ENCODE results near the gene MYDGF. TPM values are rescaled to one million over a fixed set of nuclear protein-coding genes. Genes with fewer than 3 reads are reported as not detected.

The MYDGF gene
- total RNA-seq, 2 donors from 2014 or later, result 59.3 to 72.9 TPM

GRCh38 chr19:4705413-4706131, 35.4 kb upstream of the MYDGF start:
- DNase-seq (ENCODE audit: low spot score), result no peak
- H3K27ac ChIP-seq, result peak overlapping the region in 1 of 2 donors; percentile 27
- no peak for ATAC-seq (ENCODE audit: insufficient number of reproducible peaks, low FRiP score, low read depth)
- H3K36me3 ChIP-seq, result peaks cover 44% of the 10 kb centered on the region
- no peaks in the 10 kb centered on the region for H3K9me3 ChIP-seq
- no peaks in the 10 kb centered on the region for H3K27me3 ChIP-seq (replicated peaks; ENCODE audit: insufficient read depth)
- no peak overlapping the region for H3K4me3 ChIP-seq
- H3K4me1 ChIP-seq (ENCODE audit: control insufficient read depth in 1 of 2, low read depth in 2 of 2), result peaks cover 25 to 40% of the 10 kb centered on the region in 2 donors
- no peak for TF ChIP-seq CTCF (IDR thresholded peaks at IDR 0.05)

- no peak for TF ChIP-seq CTCF (IDR thresholded peaks at IDR 0.05)
- Histone ChIP-seq H3K27ac (no peak overlapping the region), H3K27me3 (replicated peaks; ENCODE audit: insufficient read depth) (no peaks in the 10 kb centered on the region), H3K9me3 (no peaks in the 10 kb centered on the region), H3K36me3 (peaks cover 55% of the 10 kb centered on the region), H3K4me1 (ENCODE audit: control insufficient read depth in 1 of 2, low read depth in 2 of 2) (peaks cover 18 to 27% of the 10 kb centered on the region in 2 donors), H3K4me3 (no peak overlapping the region)
- DNase-seq (ENCODE audit: low spot score) (no peak), ATAC-seq (ENCODE audit: insufficient number of reproducible peaks, low FRiP score, low read depth) (no peak)
Measured at GRCh38 chr19:4704317-4704673, 34.2 kb upstream of the MYDGF start.

GRCh38 chr19:4703671-4704316, 33.7 kb upstream of the MYDGF start:
- DNase-seq (ENCODE audit: low spot score), result no peak
- no peak for ATAC-seq (ENCODE audit: insufficient number of reproducible peaks, low FRiP score, low read depth)
- Histone ChIP-seq H3K36me3 (peaks cover 57% of the 10 kb centered on the region), H3K27me3 (replicated peaks; ENCODE audit: insufficient read depth) (no peaks in the 10 kb centered on the region), H3K9me3 (no peaks in the 10 kb centered on the region), H3K27ac (no peak overlapping the region), H3K4me1 (ENCODE audit: control insufficient read depth in 1 of 2, low read depth in 2 of 2) (peaks cover 13 to 22% of the 10 kb centered on the region in 2 donors), H3K4me3 (no peak overlapping the region)
- TF ChIP-seq CTCF (IDR thresholded peaks at IDR 0.05), result no peak

GRCh38 chr19:4702764-4703163, 32.6 kb upstream of the MYDGF start:
- H3K36me3 ChIP-seq, result peaks cover 67% of the 10 kb centered on the region
- no peak for TF ChIP-seq CTCF (IDR thresholded peaks at IDR 0.05)
- DNase-seq (ENCODE audit: low spot score) (no peak), ATAC-seq (ENCODE audit: insufficient number of reproducible peaks, low FRiP score, low read depth) (no peak)
- no peaks in the 10 kb centered on the region for H3K9me3 ChIP-seq
- no peaks in the 10 kb centered on the region for H3K27me3 ChIP-seq (replicated peaks; ENCODE audit: insufficient read depth)
- H3K4me3 ChIP-seq, result no peak overlapping the region
- no peak overlapping the region for H3K27ac ChIP-seq
- peaks cover 5 to 12% of the 10 kb centered on the region in 2 donors for H3K4me1 ChIP-seq (ENCODE audit: control insufficient read depth in 1 of 2, low read depth in 2 of 2)

GRCh38 chr19:4701557-4701956, 31.4 kb upstream of the MYDGF start:
- H3K36me3 ChIP-seq, result peaks cover 79% of the 10 kb centered on the region
- no peaks in the 10 kb centered on the region for H3K27me3 ChIP-seq (replicated peaks; ENCODE audit: insufficient read depth)
- TF ChIP-seq CTCF (IDR thresholded peaks at IDR 0.05), result no peak
- H3K27ac ChIP-seq, result no peak overlapping the region
- H3K4me1 ChIP-seq (ENCODE audit: control insufficient read depth in 1 of 2, low read depth in 2 of 2), result peaks cover 0 to under 1% of the 10 kb centered on the region in 2 donors
- no peak overlapping the region for H3K4me3 ChIP-seq
- ATAC-seq (ENCODE audit: insufficient number of reproducible peaks, low FRiP score, low read depth) (no peak), DNase-seq (ENCODE audit: low spot score) (no peak)
- H3K9me3 ChIP-seq, result no peaks in the 10 kb centered on the region

Data from thoracic aorta (tissue), 2 donors.